Right cardiac atrium (tissue), 5 donors: Measurements from ENCODE around the gene COP1. TPM values are rescaled to one million over a fixed set of nuclear protein-coding genes. Genes with fewer than 3 reads are reported as not detected.

Source experiments
- ATAC-seq, 2 donors: fragments of 200-7000 bp; cut with Tn5 transposase; one replicate each; pipeline versions ENCODE4 v1.8.0 to v1.9.1; 2020; ENCODE audit warnings: moderate library complexity in 2 of 2, mild to moderate bottlenecking in 1 of 2
- DNase-seq, 3 donors: peaks; one replicate each; pipeline ENCODE4 v3.0.0-alpha.2; 2020
- H3K27ac ChIP-seq: one replicate; pipeline ENCODE4 v1.5.1; 2013; ENCODE audit warnings: mild to moderate bottlenecking, low read length, control low read depth, moderate library complexity
- H3K27me3 ChIP-seq: one replicate; pipeline ENCODE4 v1.6.1; 2013; ENCODE audit not compliant: control insufficient read depth, insufficient read depth
- H3K4me1 ChIP-seq: one replicate; pipeline ENCODE4 v1.6.1; 2013; ENCODE audit warnings: low read length; ENCODE audit not compliant: control insufficient read depth, insufficient read depth
- H3K4me3 ChIP-seq: one replicate; pipeline ENCODE4 v1.5.1; 2013; ENCODE audit warnings: low read length, control low read depth
- H3K9me3 ChIP-seq: one replicate; pipeline ENCODE4 v1.6.1; 2013; ENCODE audit warnings: low read length; ENCODE audit not compliant: control insufficient read depth
- WGBS: extraction: QIAGEN DNeasy Blood & Tissue Kit; methylation state at CpG from one replicate; pipeline ENCODE4 v1.1.7; 2013; 5-methylcytosine and 5-hydroxymethylcytosine counted together
- intact Hi-C, 4 donors: fragments of 100-400 bp; cut with DNase I; formaldehyde crosslinking; loops; one replicate each; pipeline versions ENCODE4 v1.11.0 to v1.14.0; 2022 to 2023
- polyA plus RNA-seq: library from polyadenylated mRNA; stranded (reverse); fragments of 200-250 nt; gene quantifications from one replicate; pipeline ENCODE4 v1.2.3, GENCODE V29; 2013
- total RNA-seq, 4 donors: library from RNA; stranded (reverse); fragmentation: NEBNext Ultra II Directional; extraction: Animal tissue kit (Norgen Biotek cat#: 25700); gene quantifications; one replicate each; pipeline ENCODE4 v1.2.1, GENCODE V29; 2021
- donor health status: healthy with polysubstance abuse.
- donor health status: DM: no; HTN: yes; CAD: no.
- donor health status: DM: no; HTN: no; CAD: no.
- donor health status: DM: no; HTN: yes; CAD: no; lungs with severe emphysema.
- donor health status: DM: yes; HTN: yes; CAD: no.

Gene COP1
- total and polyA plus RNA-seq, 5 donors = 23.1 to 26.0 (median 23.3) TPM

DNA sequence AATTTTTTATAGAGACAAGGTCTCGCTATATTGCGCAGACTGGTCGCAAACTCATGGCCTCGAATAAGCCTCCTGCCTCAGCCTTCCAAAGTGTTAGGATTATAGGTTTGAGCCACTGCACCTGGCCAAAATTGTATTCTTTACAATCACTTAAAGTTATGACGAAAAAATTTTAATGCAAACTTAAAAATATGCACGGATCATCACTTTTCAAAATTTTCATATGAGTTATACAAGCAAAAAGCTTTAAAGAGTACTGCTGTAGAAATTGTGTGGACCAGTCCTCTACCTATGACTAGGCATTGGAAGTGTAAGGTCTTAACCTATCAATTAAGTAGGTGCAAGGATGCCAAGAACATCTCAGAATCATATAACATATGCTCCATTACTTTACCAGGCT is 34.9 kb downstream of the COP1 start:
- H3K9me3 ChIP-seq = no peaks in the 10 kb centered on the region
- no peak overlapping the region for H3K4me3 ChIP-seq
- 97% methylated on average over 6 of the region's 6 CpGs for WGBS
- intact Hi-C loops = no loop called here
- H3K4me1 ChIP-seq = no peaks in the 10 kb centered on the region
- H3K27me3 ChIP-seq = no peaks in the 10 kb centered on the region
- no peak for ATAC-seq
- H3K27ac ChIP-seq = no peak overlapping the region
- DNase-seq = no peak

DNA sequence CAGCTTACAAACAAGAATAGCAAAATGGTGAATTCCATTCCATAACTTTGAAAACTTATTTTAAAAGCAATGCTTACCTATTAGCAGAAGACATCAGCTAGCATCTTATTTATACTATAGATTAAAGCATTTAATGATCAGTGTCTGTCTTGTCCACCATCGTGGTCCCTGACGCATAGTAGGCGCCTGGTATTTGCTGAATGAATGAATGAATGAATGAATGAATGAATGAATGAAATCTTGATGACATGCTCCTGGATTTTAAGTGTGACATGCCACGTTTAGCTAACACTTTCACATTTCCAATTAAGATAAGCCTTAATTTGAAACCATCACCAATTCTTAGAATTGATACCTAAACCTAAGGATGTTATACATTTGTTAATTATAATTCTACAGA is 39.9 kb downstream of the COP1 start:
- H3K4me3 ChIP-seq = no peak overlapping the region
- H3K27ac ChIP-seq = no peak overlapping the region
- 94% methylated on average over 4 of the region's 4 CpGs for WGBS
- intact Hi-C loops = no loop called here
- no peaks in the 10 kb centered on the region for H3K27me3 ChIP-seq
- ATAC-seq (no peak), DNase-seq (no peak)
- H3K4me1 ChIP-seq = no peaks in the 10 kb centered on the region
- no peaks in the 10 kb centered on the region for H3K9me3 ChIP-seq

DNA sequence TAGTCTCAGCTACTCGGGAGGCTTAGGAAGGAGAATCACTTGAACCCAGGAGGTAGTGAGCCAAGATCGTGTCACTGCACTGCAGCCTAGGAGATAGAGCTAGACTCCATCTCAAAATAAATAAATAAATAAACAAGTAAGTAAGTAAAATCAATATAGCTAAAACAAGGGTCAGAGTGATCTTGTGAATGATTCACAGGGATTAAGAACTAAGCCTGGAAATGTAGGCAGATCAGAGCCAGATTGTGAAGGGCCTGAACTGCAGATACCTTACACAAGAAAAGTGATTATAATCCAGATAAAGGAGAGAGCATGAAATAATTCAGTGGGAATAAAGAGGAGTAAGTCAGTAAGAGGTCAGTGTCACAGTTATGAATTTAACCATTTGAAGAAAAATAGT is 41.5 kb downstream of the COP1 start:
- no peaks in the 10 kb centered on the region for H3K4me1 ChIP-seq
- no peak for ATAC-seq
- no peaks in the 10 kb centered on the region for H3K9me3 ChIP-seq
- WGBS = 97% methylated on average over 2 of the region's 2 CpGs
- H3K4me3 ChIP-seq = no peak overlapping the region
- no peak for DNase-seq
- H3K27ac ChIP-seq = no peak overlapping the region
- intact Hi-C loops = no loop called here
- no peaks in the 10 kb centered on the region for H3K27me3 ChIP-seq

DNA sequence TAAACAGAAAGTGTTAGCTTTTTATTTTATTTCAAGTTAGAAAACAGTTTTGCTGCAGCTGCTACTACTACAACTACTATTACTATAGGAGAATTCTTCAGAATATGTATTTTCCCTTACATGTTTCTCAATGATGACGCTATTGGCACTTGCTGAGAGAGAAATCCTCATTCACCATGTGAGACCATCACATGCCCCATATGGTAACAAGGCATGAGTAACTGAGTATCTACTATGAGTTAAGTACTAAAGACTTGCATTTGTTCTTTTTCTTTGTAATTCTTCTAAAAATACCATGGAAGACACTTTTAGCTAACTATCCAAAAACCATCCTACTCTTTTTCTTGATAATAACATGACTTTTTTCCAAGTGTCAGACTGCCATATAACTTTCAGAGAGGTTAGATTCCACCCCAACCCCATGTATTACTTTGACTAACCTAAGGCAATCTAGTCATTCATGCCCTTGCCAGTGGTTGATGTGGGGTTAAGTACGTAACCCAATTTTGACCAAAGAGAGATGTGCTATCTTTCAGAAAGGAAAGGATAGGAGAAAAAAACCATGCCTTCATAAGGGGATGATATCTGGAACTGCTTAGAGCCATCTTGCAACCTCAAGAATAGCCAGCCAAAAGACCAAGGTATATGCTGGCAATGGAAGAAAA is 42.9 kb downstream of the COP1 start:
- H3K9me3 ChIP-seq = no peaks in the 10 kb centered on the region
- H3K4me3 ChIP-seq = no peak overlapping the region
- no peak for DNase-seq
- ATAC-seq = no peak
- intact Hi-C loops = no loop called here
- no peaks in the 10 kb centered on the region for H3K4me1 ChIP-seq
- H3K27me3 ChIP-seq = no peaks in the 10 kb centered on the region
- H3K27ac ChIP-seq = no peak overlapping the region
- 98% methylated on average over 2 of the region's 2 CpGs for WGBS

DNA sequence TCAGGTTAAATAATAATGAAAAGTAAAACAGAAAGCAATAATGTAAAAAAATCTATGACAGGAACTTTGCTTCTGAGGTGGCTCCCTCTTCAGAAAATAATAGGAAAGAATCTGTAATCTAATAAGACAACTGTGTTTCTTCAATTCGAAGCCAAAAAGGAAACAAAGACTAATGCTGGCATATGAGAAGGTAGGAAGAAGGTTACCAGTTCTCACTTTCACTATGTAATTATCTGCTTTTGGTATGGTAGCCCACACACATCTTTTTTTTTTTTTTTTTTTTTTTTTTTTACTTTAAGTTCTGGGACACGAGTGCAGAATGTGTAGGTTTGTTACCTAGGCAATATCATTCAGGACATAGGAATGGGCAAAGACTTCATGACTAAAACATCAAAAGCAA is 47.1 kb downstream of the COP1 start:
- ATAC-seq (no peak), DNase-seq (no peak)
- no peak overlapping the region for H3K4me3 ChIP-seq
- intact Hi-C loops = no loop called here
- no peak overlapping the region for H3K27ac ChIP-seq
- no peaks in the 10 kb centered on the region for H3K27me3 ChIP-seq
- 46% methylated on average over 2 of the region's 2 CpGs for WGBS
- no peaks in the 10 kb centered on the region for H3K4me1 ChIP-seq
- no peaks in the 10 kb centered on the region for H3K9me3 ChIP-seq

DNA sequence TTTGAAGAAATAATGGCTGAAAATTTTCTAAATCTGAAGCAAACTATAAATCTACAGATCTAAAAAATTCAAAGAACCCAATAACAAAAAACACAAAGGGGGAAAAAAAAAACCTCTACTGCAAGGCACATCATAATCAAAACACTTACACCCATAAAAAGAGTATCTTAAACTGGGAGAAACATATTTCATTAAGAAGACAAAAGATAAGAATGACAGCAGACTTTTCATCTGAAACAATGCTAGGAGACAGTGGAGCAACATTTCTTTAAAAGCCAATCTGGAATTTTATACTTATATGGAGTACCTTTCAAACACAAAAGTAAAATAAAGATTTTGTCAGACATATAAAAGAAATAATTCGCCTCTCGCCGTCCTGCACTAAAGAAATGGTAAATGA is 49.1 kb downstream of the COP1 start:
- WGBS = 98% methylated on average over 3 of the region's 3 CpGs
- Histone ChIP-seq H3K4me3 (no peak overlapping the region), H3K27ac (no peak overlapping the region), H3K4me1 (no peaks in the 10 kb centered on the region), H3K9me3 (no peaks in the 10 kb centered on the region), H3K27me3 (no peaks in the 10 kb centered on the region)
- intact Hi-C loops = no loop called here
- no peak for DNase-seq
- ATAC-seq = no peak

DNA sequence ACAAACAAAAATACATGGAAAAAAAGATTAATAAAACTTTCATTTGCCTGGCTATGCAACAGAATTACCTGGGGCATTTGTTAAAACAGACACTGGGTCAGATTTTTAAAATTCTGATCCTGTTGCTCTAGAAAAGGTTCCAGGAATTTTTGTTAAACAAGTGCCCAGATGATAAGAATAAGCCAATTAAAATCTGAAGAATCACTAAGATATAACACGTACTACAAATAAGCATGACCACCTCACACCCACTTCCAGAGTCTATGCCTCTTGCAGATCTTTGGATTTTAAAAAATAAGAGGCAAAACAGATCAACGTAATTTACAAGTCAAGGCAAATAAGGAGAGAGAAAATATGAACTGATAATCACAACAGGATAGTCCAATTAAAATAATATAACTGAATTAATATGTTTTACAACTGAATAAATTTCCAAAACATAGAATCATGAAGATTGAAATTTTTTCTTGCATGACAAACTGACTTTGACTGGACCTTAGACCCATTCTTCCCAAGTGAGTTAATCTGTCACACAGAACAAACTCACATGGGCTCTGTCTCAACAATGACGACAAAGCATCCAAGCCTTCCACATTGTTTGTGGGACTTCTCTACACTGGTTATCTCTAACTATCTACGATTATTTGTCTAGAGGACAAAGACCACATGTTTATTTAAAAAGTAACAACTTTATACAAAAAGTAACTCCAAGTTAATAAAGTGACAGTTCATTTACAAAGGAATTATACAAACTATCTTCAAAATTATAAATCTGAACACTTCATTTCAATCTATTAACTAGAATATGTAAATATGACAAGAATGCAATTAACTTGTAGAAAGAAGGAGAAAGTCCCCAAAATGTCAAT is 56.9 kb downstream of the COP1 start:
- H3K27me3 ChIP-seq = no peaks in the 10 kb centered on the region
- ATAC-seq = no peak
- 45% methylated on average over 4 of the region's 4 CpGs for WGBS
- no peaks in the 10 kb centered on the region for H3K9me3 ChIP-seq
- no peaks in the 10 kb centered on the region for H3K4me1 ChIP-seq
- H3K27ac ChIP-seq = no peak overlapping the region
- no peak for DNase-seq
- intact Hi-C loops = loop anchor here in 1 of 4 donors (10.0 kb wide), 1 partner anchor 1005 kb away; no protein-coding TSS in a partner anchor
- H3K4me3 ChIP-seq = no peak overlapping the region

DNA sequence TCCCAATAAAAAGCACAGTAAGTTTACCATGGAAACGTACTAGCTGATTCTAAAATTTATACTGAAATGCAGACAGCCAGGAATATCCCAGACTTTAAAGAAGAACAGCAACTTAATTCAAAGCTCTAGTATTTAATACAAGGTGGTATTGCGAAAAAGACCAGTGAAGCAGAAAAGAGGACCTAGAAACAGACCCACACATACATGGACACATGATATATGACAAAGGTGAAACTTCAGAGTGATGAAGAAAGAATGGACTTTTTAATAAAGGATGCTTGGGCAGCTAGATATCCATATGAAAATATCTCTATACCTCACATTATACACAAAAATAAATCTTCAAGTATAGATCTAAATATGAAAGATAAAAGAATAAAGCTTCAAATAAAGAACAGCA is 62.6 kb downstream of the COP1 start:
- intact Hi-C loops = loop anchor here in 1 of 4 donors (10.0 kb wide), 1 partner anchor 1000 kb away; no protein-coding TSS in a partner anchor
- WGBS = 98% methylated on average over 2 of the region's 2 CpGs
- Histone ChIP-seq H3K9me3 (no peaks in the 10 kb centered on the region), H3K27ac (no peak overlapping the region), H3K4me3 (no peak overlapping the region), H3K4me1 (no peaks in the 10 kb centered on the region), H3K27me3 (no peaks in the 10 kb centered on the region)
- DNase-seq = no peak
- ATAC-seq = no peak

DNA sequence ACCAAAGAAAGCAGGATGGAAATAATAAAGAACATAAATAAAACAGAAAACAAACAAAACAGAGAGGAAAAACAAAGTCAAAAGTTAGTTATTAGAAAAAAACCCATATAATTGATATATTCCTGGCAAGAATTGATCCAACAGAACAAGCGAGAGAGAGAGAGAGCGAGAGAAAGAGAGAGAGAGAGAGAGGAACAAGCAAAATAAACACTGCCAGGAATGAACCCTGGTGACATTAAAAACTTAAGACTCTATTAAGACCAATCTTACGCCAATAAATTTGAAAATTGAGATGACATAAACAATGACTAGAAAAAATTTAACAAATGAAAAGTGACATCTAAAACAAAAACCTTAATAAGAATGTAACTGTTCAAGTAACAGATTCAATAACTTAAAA is 64.1 kb downstream of the COP1 start:
- intact Hi-C loops = loop anchor here in 1 of 4 donors (10.0 kb wide), 1 partner anchor 998 kb away; no protein-coding TSS in a partner anchor
- Histone ChIP-seq H3K27ac (no peak overlapping the region), H3K4me3 (no peak overlapping the region), H3K9me3 (no peaks in the 10 kb centered on the region), H3K4me1 (no peaks in the 10 kb centered on the region), H3K27me3 (no peaks in the 10 kb centered on the region)
- WGBS = 94% methylated on average over 3 of the region's 3 CpGs
- DNase-seq = no peak
- no peak for ATAC-seq

DNA sequence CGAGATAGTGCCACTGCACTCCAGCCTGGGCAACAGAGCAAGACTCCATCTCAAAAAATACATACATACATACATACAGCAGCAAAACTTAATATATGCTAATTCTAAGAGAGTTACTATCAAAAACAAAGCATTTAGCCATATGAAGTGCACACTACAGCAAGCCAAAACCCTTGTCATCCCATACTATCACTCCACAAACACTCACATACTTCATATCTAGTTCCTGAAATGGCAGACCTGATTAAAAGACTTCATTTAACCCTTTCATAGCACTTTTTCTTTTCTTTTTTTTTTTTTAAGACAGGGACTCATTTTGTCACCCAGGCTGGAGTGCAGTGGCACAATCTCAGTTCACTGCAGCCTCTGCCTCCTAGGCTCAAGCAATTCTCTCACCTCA is 65.6 kb downstream of the COP1 start:
- no peaks in the 10 kb centered on the region for H3K27me3 ChIP-seq
- H3K4me3 ChIP-seq = no peak overlapping the region
- no peaks in the 10 kb centered on the region for H3K9me3 ChIP-seq
- H3K27ac ChIP-seq = no peak overlapping the region
- no peaks in the 10 kb centered on the region for H3K4me1 ChIP-seq
- intact Hi-C loops = loop anchor here in 1 of 4 donors (10.0 kb wide), 1 partner anchor 997 kb away; no protein-coding TSS in a partner anchor
- WGBS = 100% methylated on average over 1 of the region's 1 CpG
- no peak for ATAC-seq
- no peak for DNase-seq

DNA sequence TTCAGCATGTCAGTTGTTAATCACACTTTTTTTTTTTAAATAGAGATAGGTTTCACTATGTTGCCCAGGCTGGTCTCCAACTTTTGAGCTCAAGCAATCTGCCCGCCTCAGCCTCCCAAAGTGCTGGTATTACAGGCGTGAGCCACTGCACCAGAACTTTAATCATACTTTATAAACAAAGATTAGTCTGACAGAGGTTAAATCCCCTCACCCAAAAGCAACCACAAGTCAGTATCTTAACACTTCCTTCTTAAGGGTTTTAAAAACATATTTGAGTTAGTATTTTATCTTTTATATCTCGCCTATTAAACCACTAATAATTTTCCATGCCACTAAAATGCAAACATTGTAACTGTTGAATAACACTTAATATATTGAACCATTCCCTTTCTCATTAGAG is 70.2 kb downstream of the COP1 start:
- intact Hi-C loops = no loop called here
- ATAC-seq = no peak
- no peaks in the 10 kb centered on the region for H3K4me1 ChIP-seq

More for the DNA sequence above, 70.2 kb downstream of the COP1 start:
- Histone ChIP-seq H3K9me3 (no peaks in the 10 kb centered on the region), H3K4me3 (no peak overlapping the region), H3K27ac (no peak overlapping the region), H3K27me3 (no peaks in the 10 kb centered on the region)
- 54% methylated on average over 3 of the region's 3 CpGs for WGBS
- no peak for DNase-seq
